B cell (primary cell): ENCODE results near the gene XYLT1. TPM values are rescaled to one million over a fixed set of nuclear protein-coding genes. Genes with fewer than 3 reads are reported as not detected.

Experiments used
- ATAC-seq: fragments of 200-7000 bp; cut with Tn5 transposase; one replicate; pipeline ENCODE4 v1.10.0; 2021; ENCODE audit warnings: low read depth, mild to moderate bottlenecking, moderate number of reproducible peaks, moderate library complexity
- CTCF ChIA-PET: fragments of 350-600 bp; sonication (Branson Sonifier 250); formaldehyde crosslinking; loops from one replicate; lab custom pipeline; 2021; ENCODE audit warnings: antibody characterized with exemption, inconsistent platforms; lab: Charles Lee
- POLR2A ChIA-PET: fragments of 350-600 bp; sonication (Branson Sonifier 250); formaldehyde crosslinking; loops from one replicate; lab custom pipeline; 2021; ENCODE audit warnings: antibody characterized with exemption; lab: Charles Lee
- DNase-seq: peaks from one replicate; pipeline ENCODE4 v3.0.0; 2013
- H2AFZ ChIP-seq: 2 replicates; pipeline ENCODE4 v1.6.1; 2012; ENCODE audit warnings: mild to moderate bottlenecking, low read depth, low read length; ENCODE audit not compliant: insufficient read depth, poor library complexity, severe bottlenecking
- H3K27ac ChIP-seq, 2 donors: 1 replicate in 1 of 2; 2 replicates in 1 of 2; pipeline ENCODE4 v1.5.1; 2012 to 2013; ENCODE audit warnings: low read length in 2 of 2, mild to moderate bottlenecking in 2 of 2, moderate library complexity in 1 of 2
- H3K27me3 ChIP-seq, 4 experiments: fragments of 200-600 bp in 1 of 4; sonication (generic) in 1 of 4; replicated peaks in 1 of 4; 1 replicate in 2 of 4; 2 replicates in 2 of 4; pipeline versions ENCODE4 v1.6.1 to v1.7.0; 2013 to 2016; ENCODE audit warnings: low read length in 3 of 4, mild to moderate bottlenecking in 2 of 4, mixed read lengths in 1 of 4, moderate library complexity in 1 of 4; ENCODE audit not compliant: insufficient read depth in 4 of 4, control insufficient read depth in 3 of 4; ENCODE audit errors: control extremely low read depth in 1 of 4
- H3K36me3 ChIP-seq, 2 experiments: replicated peaks in 1 of 2; 1 replicate in 1 of 2; 2 replicates in 1 of 2; pipeline versions ENCODE4 v1.6.1 to v1.7.1; 2013; ENCODE audit warnings: low read length in 1 of 2; ENCODE audit not compliant: insufficient read depth in 2 of 2, control insufficient read depth in 1 of 2; ENCODE audit errors: control extremely low read depth in 1 of 2, extremely low read depth in 1 of 2
- H3K4me1 ChIP-seq, 2 donors: fragments of 200-600 bp in 1 of 2; sonication (generic) in 1 of 2; 1 replicate in 1 of 2; 2 replicates in 1 of 2; pipeline versions ENCODE4 v1.5.1 to v1.6.1; 2013 to 2017; ENCODE audit warnings: low read length in 2 of 2; ENCODE audit not compliant: control insufficient read depth in 2 of 2, insufficient read depth in 2 of 2
- H3K4me2 ChIP-seq: replicated peaks from 2 replicates; pipeline ENCODE3; 2012; ENCODE audit warnings: mild to moderate bottlenecking, low read depth, low read length; ENCODE audit not compliant: poor library complexity, severe bottlenecking
- H3K4me3 ChIP-seq, 5 experiments: fragments of 200-600 bp in 1 of 5; sonication (generic) in 1 of 5; 1 replicate in 3 of 5; 2 replicates in 2 of 5; pipeline versions ENCODE4 v1.5.1 to v1.7.0; 2011 to 2016; ENCODE audit warnings: low read length in 4 of 5, mild to moderate bottlenecking in 4 of 5, low read depth in 2 of 5, control low read depth in 1 of 5, moderate library complexity in 1 of 5; ENCODE audit not compliant: insufficient read depth in 1 of 5; ENCODE audit errors: control extremely low read depth in 1 of 5, extremely low read depth in 1 of 5
- H3K79me2 ChIP-seq: fragments of 200-600 bp; sonication (generic); one replicate; pipeline ENCODE4 v1.6.0; 2016; ENCODE audit warnings: low read length; ENCODE audit not compliant: control insufficient read depth, insufficient read depth
- H3K9ac ChIP-seq: fragments of 200-600 bp; sonication (generic); 2 replicates; pipeline ENCODE4 v1.6.1; 2017; ENCODE audit warnings: mild to moderate bottlenecking, low read length, moderate library complexity
- H3K9me3 ChIP-seq, 3 donors: one replicate each; pipeline versions ENCODE4 v1.6.1 to v1.7.1; 2013; ENCODE audit warnings: low read length in 2 of 3; ENCODE audit not compliant: control insufficient read depth in 2 of 3, insufficient read depth in 1 of 3; ENCODE audit errors: control extremely low read depth in 1 of 3
- H4K20me1 ChIP-seq: 2 replicates; pipeline ENCODE4 v1.6.0; 2012; ENCODE audit warnings: mild to moderate bottlenecking, low read length; ENCODE audit not compliant: insufficient read depth, control insufficient read depth, poor library complexity, severe bottlenecking
- H3K27ac Mint-ChIP-seq: one replicate; pipeline ENCODE4 v1.8.0; 2021; ENCODE audit warnings: mixed read lengths
- H3K27me3 Mint-ChIP-seq: one replicate; pipeline ENCODE4 v1.8.0; 2021; ENCODE audit warnings: mixed read lengths
- H3K4me1 Mint-ChIP-seq: one replicate; pipeline ENCODE4 v1.8.0; 2021; ENCODE audit warnings: mixed read lengths
- H3K4me3 Mint-ChIP-seq: one replicate; pipeline ENCODE4 v1.8.0; 2021; ENCODE audit warnings: mixed read lengths
- H3K9me3 Mint-ChIP-seq: one replicate; pipeline ENCODE4 v1.8.0; 2022; ENCODE audit warnings: mixed read lengths; ENCODE audit not compliant: insufficient read depth
- CTCF ChIP-seq: fragments of 200-600 bp; IDR thresholded peaks from one replicate; pipeline ENCODE4 v1.8.0; 2022; ENCODE audit warnings: antibody characterized with exemption, mild to moderate bottlenecking
- EZH2 ChIP-seq: IDR thresholded peaks from 2 replicates; pipeline ENCODE4 v1.6.1; 2012; ENCODE audit warnings: borderline replicate concordance, low read depth, mild to moderate bottlenecking, moderate library complexity, low read length; ENCODE audit not compliant: insufficient read depth, poor library complexity, severe bottlenecking
- WGBS: methylation state at CpG from one replicate; pipeline ENCODE4 v1.1.5; 2013; ENCODE audit warnings: missing lambda C conversion rate; ENCODE audit not compliant: insufficient coverage; 5-methylcytosine and 5-hydroxymethylcytosine counted together
- intact Hi-C: fragments of 100-400 bp; cut with micrococcal nuclease; formaldehyde crosslinking; loops from one replicate; pipeline ENCODE4 v1.10.0; 2022
- polyA plus RNA-seq: library from polyadenylated mRNA; depleted of rRNA; stranded (reverse); fragments of >200 nt; gene quantifications from 2 replicates; pipeline ENCODE4 v1.2.3, GENCODE V29; 2012
- total RNA-seq, 2 donors: library from RNA; stranded (reverse); fragments of 120-200 nt in 1 of 2; gene quantifications; 1 replicate in 1 of 2; 2 replicates in 1 of 2; pipeline versions ENCODE4 v1.2.3 to v1.2.4, GENCODE V29; 2013 to 2022

The XYLT1 gene
- total and polyA plus RNA-seq, 2 donors (not counting 1 experiment from before 2014, with no cell fraction given), result 8.7 to 59.6 TPM

GRCh38 chr16:17229131-17229530 is 241.6 kb downstream of the XYLT1 start:
- peaks cover 27% of the 10 kb centered on the region for H3K4me1 Mint-ChIP-seq
- Histone ChIP-seq H3K79me2 (peaks cover 52% of the 10 kb centered on the region), H3K9me3 (no peaks in the 10 kb centered on the region), H3K9ac (no peak overlapping the region), H3K36me3 (peaks cover 0 to 7% of the 10 kb centered on the region in 2 experiments), H3K4me1 (peaks cover 20 to 21% of the 10 kb centered on the region in 2 donors), H2AFZ (no peak overlapping the region), H3K27me3 (no peaks in the 10 kb centered on the region), H4K20me1 (peaks cover 28% of the 10 kb centered on the region), H3K27ac (no peak overlapping the region), H3K4me2 (no peak overlapping the region), H3K4me3 (no peak overlapping the region)
- WGBS, result 97% methylated on average over 6 of the region's 6 CpGs
- H3K27me3 Mint-ChIP-seq, result no peaks in the 10 kb centered on the region
- no peak overlapping the region for H3K4me3 Mint-ChIP-seq
- ChIA-PET CTCF (no interaction called here), POLR2A (no interaction called here)
- no peaks in the 10 kb centered on the region for H3K9me3 Mint-ChIP-seq
- ATAC-seq (no peak), DNase-seq (no peak)
- no peak overlapping the region for H3K27ac Mint-ChIP-seq
- intact Hi-C loops, result no loop called here
- TF ChIP-seq EZH2, result no peak
- TF ChIP-seq CTCF, result no peak

GRCh38 chr16:17228708-17229055 is 242.1 kb downstream of the XYLT1 start:
- no CpG with 5 or more reads among the region's 1 CpG for WGBS
- CTCF ChIA-PET, result no interaction called here

More at GRCh38 chr16:17228708-17229055, 242.1 kb downstream of the XYLT1 start:
- no peak overlapping the region for H3K27ac ChIP-seq
- H3K79me2 ChIP-seq, result peaks cover 52% of the 10 kb centered on the region
- no peak overlapping the region for H3K4me3 ChIP-seq
- no peak for DNase-seq
- POLR2A ChIA-PET, result no interaction called here
- Mint-ChIP-seq H3K4me1 (peaks cover 27% of the 10 kb centered on the region), H3K9me3 (no peaks in the 10 kb centered on the region), H3K27me3 (no peaks in the 10 kb centered on the region), H3K4me3 (no peak overlapping the region), H3K27ac (no peak overlapping the region)
- no peak for ATAC-seq
- no peak overlapping the region for H2AFZ ChIP-seq
- H3K9ac ChIP-seq, result no peak overlapping the region
- TF ChIP-seq CTCF (no peak), EZH2 (no peak)
- H4K20me1 ChIP-seq, result peaks cover 23% of the 10 kb centered on the region
- peaks cover 0 to 6% of the 10 kb centered on the region in 2 experiments for H3K36me3 ChIP-seq
- intact Hi-C loops, result no loop called here
- H3K4me2 ChIP-seq, result no peak overlapping the region
- peaks cover 20 to 22% of the 10 kb centered on the region in 2 donors for H3K4me1 ChIP-seq
- H3K27me3 ChIP-seq, result no peaks in the 10 kb centered on the region
- H3K9me3 ChIP-seq, result no peaks in the 10 kb centered on the region
